HT1080 (cell line): ENCODE data around the gene BMPR1B. TPM values are rescaled to one million over a fixed set of nuclear protein-coding genes. Genes with fewer than 3 reads are reported as not detected.

Source experiments
- DNase-seq: peaks from one replicate; pipeline ENCODE4 v3.0.0-alpha.2; 2015; ENCODE audit warnings: low read depth
- polyA plus RNA-seq, 2 experiments: library from polyadenylated mRNA; depleted of rRNA; stranded (reverse); fragments of >200 nt; gene quantifications; 2 replicates each; pipeline ENCODE4 v1.2.3, GENCODE V29; 2015
- total RNA-seq: library from RNA; depleted of rRNA; stranded (reverse); fragments of >200 nt; shearing (Covaris generic); gene quantifications from 2 replicates; pipeline ENCODE4 v1.2.3, GENCODE V29; 2014; rRNA removed

BMPR1B gene
- 3.2 and 4.7 TPM in 2 replicates for total RNA-seq
- 1.7 and 1.8 TPM in 2 replicates for polyA plus RNA-seq (2015; cell fraction: cytosol; rRNA removed)
- polyA plus RNA-seq (2015; cell fraction: nucleus; rRNA removed): 1.6 and 1.9 TPM in 2 replicates

DNA sequence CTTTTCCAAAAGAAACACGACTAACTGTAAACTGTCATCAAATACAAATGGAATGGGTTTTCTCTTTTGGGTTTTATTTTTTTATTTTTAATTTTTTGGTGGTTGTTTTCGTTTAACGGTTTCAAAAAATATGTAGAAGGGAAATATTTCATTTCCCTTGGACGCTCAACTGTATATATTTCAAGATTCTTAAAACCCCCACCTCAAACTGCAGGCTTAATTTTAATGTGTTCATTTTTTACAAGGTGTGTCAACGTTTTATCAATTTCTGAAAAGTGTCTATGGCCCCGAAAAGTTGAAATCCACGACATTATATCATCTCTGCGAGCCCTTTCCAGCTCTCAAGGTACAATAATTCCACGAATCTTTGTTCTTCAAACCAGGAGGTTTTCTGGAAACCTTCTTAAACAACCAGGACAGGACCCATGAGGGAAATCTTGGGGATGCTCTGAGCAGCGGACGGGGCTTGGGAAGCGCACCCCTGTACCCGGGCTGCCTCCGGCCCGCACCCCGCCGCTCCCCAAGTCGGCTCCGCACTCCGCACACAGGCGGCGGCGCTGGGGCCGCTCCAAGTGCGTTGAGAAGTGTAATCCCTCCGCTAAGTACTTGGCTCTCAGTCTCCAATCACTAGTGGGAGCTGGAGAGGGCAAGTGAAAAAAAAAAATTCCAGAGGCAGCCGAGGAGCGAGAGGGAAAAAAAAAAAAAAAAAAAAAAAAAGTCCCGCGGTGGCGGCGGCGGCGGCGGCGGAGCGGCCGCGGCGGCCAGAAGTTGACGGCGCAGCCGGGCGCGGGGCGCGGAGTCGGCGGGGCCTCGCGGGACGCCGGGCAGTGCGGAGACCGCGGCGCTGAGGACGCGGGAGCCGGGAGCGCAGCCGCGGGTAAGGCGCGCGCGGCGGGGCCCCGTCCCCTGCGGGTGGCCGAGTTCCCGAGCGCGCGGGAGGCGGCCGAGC lies at the start of gene BMPR1B:
TSS of gene BMPR1B (plus strand) at position 764 of the 949 bp plus-strand sequence. CDS start 346,470 bp downstream, outside the sequence.
- DNase-seq: peak; percentile 81

DNA sequence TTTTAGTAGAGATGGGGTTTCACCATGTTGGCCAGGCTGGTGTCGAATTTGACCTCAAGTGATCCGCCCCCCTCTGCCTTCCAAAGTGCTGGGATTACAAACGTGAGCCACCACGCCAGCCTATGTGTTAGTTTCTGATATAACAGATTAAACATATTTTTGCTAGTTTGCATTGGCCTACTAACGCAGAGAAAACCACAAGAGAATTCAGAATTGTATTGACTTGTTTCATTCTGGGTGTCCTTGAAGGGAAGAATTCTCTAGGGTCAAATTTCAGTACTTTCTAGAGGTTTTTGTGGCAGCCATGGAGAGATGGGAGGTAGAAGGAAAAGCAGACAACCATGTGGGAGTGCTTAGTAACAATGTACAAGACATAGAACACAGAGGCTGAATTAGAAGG lies 46.1 kb upstream of the BMPR1B start:
- no peak for DNase-seq

DNA sequence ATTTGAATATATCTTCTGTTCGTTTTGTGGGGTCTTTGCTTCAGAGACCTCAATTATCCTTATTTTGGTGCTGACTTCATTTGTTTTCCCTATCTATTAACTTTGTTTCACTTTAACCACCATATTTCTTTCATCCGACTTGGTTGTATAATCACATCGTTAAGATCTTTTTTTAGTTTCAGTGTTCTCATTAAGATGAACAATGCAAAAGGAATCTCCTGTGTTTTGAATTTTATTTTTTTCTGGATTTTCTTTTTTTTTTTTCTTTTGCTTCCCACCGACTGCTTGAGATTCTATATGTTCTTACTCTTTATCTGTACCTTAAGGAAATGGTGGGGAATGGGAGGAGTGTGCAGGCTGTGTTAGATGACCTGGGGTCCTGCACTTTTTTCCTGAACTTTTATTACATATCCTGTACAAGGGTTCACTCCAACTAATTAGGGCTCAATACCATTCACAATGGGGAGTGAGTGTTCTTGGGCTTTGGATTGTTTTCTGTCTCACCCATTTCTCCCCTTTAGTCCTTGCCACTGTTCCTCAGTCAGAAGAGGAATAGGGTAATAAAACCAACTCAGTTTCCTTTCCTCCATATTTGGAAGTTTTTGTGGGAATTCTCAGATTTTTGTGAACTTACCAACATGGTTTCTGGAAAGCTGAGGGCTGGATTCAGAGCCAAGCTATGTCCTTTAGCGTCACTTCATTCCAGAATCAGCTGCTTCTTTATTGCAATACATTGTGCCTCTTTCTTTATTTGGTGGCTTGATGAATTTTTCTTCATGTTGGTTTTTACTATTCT lies 43.2 kb upstream of the BMPR1B start:
- DNase-seq: peak; percentile 8

DNA sequence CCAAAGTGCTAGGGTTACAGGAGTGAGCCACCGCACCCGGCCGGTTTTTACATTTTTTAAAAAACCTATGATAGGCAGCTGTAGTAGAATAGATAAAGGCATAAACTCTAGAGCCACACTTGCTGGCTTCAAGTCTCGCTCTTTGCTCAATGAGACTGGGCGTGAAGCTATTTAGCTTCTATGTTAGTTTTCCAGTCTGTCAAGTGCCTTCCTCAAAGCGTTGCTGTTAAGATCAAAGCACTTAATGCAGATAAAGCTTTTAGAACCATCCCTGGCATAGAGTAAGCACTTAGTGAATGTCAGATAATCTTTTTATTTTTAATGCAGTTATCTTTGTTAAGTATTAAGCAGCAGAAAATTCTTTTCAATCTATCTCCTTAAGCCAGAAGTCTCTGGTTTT lies 42.0 kb upstream of the BMPR1B start:
- DNase-seq: no peak

DNA sequence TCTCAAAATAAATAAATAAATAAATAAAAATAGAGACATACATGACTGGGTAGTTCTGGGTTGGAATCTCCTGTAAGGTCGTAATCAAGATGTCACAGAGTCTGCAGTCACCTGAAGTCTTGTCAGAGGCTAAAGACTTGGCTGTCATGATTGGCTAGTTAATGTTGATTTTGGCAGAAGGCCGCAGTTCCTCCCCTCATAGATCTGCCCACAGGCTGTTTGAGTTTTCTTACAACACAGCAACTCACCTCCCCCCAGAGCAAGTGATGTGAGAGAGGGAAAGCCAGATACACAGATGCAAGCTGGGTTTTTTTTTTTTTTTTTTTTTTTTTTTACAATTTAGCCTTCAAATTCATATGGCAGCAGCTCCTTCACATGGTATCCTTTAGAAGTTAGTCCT lies 36.4 kb upstream of the BMPR1B start:
- no peak for DNase-seq

DNA sequence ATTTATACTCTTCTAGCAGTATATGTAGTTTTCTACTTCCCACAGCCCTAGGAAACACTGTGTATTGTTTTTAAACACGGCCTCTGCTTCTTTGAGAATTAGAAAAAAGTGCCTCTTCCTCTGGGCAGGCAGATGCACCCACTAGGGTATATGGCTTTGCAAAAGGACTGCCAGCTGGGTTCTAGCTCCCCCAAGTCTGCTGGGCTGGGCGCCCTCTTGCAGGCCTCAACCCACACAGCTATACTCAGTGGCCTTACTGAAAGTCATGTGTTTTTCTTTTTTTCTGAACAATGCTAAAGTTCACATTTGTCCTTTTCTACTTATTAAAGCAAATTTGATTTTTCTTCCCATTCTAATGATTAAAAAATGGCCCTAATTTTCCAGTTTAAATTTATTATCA lies 35.5 kb upstream of the BMPR1B start:
- no peak for DNase-seq

DNA sequence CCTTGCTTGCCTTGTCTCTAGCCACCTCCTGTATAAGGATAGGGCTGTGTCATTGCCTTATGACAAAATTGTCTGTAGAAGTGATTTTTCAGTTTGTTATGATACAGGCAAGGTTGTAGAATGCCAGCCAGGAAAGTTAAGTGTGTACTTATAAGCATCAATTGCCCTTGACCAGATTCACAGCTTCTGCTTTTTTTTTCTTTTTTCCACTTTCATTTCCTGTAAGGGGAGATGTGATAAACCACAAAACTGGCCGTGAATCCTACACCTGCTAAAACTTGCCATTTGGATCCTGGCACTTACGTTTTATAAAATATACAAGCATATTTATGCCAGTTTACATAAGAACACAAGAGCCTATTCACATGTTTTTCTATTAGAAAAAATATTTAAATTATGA lies 35.0 kb upstream of the BMPR1B start:
- no peak for DNase-seq

DNA sequence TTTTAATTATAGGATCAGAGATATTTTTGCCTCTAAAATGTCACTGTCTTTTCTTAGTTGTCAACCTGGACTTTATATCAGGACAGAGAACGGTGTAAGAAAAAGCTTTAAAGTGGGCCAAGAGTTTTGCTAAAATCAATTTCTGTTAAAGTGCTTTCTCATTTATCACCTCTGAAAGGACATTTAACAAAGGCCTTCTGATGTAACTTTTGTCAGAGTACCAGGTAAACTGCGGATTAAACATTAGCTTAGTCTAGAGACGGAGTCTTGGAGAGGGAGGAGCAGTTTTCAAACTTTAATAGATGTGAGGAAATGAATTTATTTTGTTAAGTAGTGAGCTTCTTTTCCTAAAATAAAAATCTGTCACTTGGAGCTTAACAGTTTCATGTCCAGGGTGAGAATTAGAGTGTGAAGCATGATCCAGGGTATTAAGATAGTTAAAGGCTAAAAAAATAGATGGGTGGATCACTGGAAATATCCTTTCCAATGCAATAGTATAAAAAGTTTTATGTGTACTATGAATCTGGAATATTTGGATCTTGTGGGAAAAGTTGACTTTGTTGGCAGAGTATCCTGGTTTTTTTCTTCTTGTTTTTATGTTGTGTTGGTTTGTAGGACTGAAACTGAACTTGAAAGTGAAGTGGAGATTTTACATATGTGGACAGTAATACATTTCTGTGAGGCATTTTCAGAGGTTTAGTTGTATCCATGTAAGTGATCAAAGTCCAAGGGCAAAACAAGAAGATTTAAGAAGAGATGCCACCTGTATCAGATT lies 33.6 kb upstream of the BMPR1B start:
- DNase-seq: no peak

DNA sequence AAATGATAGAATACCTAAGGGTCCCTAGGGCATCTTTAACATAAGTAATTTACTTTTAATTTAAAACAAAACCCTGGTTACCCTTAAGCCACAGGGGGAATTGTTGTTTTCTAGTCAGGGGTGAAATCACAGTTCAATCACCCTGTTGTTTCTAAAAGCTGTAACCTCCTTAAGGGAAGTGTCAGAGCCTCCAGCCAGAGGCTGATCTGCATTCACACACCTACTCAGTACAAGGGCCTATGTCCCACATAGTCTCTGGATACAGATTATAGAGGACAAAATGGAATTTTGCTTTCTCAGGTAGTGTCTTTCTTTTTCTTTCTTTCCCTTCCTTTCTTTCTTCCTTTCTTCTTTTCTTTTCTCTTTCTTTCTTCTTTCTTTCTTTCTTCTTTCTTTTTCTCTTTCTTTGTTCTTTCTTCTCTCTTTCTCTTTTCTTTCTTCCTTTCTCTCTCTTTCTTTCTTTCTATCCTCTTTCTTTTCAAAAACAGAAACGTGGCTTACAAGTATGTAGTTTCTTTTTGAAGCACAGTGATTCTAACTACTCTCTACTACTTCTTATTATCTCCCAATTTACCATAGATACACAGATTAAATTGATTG lies 31.1 kb upstream of the BMPR1B start:
- no peak for DNase-seq

DNA sequence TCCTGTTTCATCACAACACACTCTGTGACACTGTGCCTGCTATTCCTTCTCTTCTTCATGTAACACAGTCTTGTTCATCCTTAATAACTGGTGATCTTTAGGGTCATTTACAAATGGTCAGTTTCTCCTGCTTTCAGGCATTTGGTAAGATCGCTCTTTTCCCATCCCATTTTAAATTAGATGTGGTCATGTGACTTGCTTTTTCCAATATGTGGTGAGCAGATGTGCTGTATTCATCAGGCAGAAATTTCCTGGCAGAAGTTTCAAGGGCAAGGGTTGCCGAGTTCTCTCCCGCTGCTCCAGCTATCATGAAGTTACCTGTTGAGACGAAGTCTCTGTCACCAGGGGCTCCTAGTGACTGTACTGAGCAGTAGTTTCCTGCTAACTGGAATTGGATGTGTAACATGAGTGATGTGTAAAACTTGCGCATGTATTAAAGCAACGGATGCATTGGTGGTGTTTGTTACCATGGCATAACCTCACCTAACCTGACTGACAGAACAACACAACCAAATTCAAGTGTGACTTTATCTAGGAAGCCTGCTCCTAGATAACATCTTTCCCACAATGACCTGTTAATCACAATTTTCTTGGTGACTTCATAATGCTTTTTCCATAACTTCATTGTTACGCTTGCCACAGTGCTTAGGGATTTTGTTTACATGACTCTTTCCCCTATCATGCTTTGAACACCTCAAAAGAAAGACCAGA lies 29.5 kb upstream of the BMPR1B start:
- DNase-seq: no peak

DNA sequence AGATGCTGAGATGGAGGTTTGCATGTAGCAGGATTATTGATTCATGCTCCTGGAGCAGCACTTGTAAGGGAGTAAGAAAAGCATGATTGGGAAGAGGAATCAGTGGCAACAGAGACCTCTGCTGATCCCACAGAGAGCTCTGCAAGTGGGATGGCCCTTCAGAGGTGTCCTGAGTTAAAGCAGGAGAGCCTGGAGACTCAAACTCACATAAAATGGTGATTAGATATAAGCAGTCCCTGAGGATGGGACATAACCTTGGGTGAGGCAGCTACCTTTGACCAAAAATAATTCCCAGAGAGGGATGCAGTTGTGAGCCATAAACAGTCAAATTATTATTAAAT lies 25.4 kb upstream of the BMPR1B start:
- DNase-seq: no peak

DNA sequence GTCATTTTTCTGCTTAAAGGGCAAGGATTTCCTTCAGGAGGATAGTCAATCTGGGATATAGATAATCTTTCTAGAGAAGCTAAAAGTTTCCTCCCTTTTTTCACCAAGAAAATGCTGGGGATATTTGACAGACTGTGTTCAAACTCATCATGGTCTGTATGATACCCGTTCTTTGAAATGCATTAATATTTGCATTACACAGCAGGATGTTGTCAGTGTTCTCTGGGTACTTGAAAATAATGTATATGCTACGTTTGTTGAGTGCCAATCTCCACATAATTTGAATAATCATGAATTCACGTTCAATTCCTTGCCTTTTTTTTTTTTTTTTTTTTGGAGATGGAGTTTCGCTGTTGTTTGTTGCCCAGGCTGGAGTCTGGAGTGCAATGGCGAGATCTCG lies 18.0 kb upstream of the BMPR1B start:
- no peak for DNase-seq

DNA sequence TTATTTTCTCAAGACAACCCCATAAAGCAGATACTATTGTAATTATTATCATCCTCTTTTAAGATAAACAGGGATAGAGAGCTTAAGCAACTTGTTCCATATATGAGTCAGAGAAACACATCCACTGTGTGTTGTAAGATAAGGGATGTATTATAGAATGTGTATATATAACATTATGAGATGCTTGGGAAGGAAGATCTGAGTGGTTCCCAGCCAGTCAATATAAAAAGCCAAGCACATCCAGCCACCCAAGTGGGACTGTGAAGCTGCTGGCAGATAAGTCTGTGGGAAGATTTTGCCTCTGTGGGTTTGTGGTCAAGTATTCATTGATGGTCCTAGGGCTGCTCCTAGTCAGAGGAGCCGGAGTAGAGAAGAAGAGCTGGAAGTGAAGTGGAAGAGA lies 16.5 kb upstream of the BMPR1B start:
- no peak for DNase-seq

DNA sequence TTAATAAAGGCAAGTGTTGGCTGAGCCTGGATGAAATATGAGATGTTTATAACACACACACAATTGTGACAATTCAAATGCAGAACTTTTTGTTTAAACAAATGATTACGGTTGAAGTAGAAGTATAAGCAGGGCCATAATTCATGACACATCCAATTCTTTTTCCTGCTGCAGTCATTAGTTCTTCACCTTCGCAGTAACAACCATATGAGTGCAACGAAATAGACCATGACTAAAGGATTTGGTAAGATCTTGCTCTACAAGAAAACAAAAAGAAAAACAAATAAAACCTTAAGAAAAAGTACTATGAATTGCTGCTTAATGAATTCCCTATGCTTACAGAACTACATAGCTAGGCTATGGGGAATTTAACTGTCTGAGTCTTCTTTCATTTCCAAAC lies 13.9 kb upstream of the BMPR1B start:
- DNase-seq: no peak

DNA sequence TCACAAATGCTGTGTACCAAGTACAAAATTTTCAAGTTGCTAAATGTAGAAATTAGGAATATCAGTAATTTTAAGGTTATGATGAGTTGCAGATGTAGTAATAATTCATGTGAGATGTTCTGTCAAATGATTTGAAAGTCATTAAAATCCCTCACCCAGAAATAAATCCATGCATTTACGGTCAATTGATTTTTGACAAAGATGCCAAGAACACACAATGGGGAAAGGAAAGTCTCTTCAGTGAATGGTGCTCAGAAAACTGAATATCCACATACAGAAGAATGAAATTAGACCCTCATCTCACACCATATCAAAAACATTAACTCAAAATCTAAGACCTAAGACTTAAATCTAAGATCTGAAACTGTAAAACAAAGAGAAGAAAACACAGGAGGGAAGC lies 12.9 kb upstream of the BMPR1B start:
- no peak for DNase-seq

DNA sequence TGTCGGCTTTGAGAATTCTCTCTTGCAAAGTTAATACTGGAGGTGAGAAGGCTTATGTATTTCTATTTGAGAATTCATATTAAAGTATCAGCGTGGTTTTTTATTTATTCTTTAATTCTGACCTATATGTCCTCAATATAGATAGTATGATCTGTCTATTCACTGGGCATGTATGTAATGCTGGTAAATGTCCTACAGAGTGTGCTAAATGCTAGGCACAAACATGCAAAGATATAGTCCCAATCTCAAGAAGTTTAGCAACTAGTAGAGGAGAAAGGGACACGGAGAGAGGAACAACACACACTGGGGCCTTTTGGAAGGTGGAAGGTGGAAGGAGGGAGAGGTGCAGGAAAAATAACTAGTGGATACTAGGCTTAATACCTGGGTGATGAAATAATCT lies 11.0 kb upstream of the BMPR1B start:
- no peak for DNase-seq

DNA sequence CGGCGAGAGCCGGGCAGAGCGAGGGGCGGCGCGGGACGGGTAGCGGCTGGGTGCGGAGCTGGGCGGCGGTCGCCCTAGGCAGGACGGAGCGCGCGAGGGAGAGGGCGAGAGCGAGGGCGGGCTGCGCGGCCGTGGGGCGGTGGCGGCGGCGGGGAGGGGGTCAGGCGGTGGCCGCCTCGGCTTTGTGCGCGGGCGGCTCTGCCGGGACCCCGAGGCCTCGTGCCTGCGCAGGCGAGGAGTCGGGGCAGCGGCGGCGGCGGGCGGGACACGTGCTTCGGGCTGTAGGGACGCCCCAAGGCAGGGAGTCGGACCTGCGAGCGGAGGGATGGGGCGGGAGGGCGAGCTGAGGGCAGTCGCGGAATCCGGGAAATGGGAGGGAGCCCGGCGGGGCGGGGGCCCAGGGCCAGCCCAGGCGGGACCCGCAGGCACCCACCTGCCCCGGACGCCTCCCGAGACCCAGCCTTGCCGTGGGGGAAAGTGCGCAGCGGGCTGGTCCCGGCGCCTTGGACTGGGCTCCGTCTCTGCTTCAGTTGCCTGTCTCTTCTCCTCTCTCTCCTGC lies 465 bp downstream of the BMPR1B start:
- DNase-seq: peak; percentile 37

DNA sequence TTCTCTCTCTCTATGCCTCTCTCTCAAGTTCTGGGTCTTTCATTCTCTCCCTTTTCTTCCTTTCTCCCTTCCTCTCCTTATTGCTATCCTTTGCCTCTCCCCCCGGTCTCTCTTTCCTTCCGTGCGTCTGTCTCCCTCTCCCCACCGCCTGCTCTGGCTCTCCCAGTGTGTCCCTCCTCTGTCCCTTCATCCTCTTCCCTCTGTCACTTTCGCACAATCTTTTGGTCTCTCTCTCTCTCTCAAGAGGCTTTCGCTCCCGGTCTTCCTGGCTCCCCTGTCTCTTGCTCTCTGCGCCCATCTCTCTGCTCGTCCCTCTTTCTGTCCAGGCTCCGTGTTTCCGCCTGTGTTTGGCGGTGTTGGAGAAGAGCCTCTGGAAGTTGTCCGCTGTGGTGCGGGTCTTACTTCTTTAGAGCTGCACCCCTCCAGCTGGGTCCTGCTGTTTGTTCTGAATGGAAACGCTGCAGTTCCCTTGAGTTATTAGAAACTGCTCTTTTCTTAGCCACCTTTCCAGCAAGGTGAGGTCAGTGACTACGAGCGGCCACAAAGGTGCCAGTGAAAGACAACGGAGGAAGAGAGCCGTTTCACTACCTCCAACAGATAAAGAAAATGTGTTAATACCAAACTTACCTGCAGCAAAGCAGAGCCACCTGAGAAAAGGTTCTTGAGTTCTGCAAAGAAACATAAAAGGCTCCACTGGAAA lies 1.1 kb downstream of the BMPR1B start:
- no peak for DNase-seq

DNA sequence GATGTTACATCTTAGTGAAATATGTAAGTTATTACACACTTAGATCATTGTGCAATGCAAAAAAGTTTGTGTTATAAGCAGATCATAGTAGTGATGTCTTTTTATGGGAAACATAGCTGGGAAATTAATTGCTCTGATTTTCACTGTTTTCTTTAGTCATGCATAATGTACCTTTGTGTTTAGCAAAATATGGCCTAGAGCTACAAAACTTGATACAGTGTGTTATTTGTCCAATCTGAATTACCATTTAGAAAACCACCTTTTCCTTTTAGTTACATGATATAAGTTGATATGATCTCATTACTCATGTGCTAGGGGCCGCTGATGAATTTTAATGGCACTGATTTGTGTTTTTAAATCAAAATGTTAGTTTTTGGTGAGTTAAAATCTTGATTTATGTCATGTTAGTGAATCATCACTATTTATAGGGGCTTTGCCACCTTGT lies 2.0 kb downstream of the BMPR1B start:
- DNase-seq: no peak
